Activated T-helper 17 cell treated with anti-CD3 and anti-CD28 coated beads, Interleukin-2, amount 50 U/mL, for 72 hours (primary cell): ENCODE data around the gene MUC6. TPM values are rescaled to one million over a fixed set of nuclear protein-coding genes. Genes with fewer than 3 reads are reported as not detected.

Source experiments
- ATAC-seq: fragments of 150-1000 bp; cut with Tn5 transposase; replicated peaks from 2 replicates; pipeline ENCODE4 v1.10.0; 2021; ENCODE audit warnings: mild to moderate bottlenecking, moderate library complexity
- H3K27ac Mint-ChIP-seq: one replicate; pipeline ENCODE4 v1.8.0; 2022; ENCODE audit warnings: mixed read lengths
- H3K27me3 Mint-ChIP-seq: one replicate; pipeline ENCODE4 v1.8.0; 2022; ENCODE audit warnings: mixed read lengths
- H3K36me3 Mint-ChIP-seq: one replicate; pipeline ENCODE4 v1.8.0; 2022; ENCODE audit warnings: low read depth, mild to moderate bottlenecking, mixed read lengths
- H3K4me1 Mint-ChIP-seq: one replicate; pipeline ENCODE4 v1.8.0; 2022; ENCODE audit warnings: mixed read lengths
- H3K4me3 Mint-ChIP-seq: one replicate; pipeline ENCODE4 v1.8.0; 2022; ENCODE audit warnings: mild to moderate bottlenecking, mixed read lengths
- H3K9me3 Mint-ChIP-seq: one replicate; pipeline ENCODE4 v1.8.0; 2022; ENCODE audit warnings: mixed read lengths
- total RNA-seq, 2 donors: library from RNA; stranded (reverse); gene quantifications; one replicate each; pipeline ENCODE4 v1.2.3, GENCODE V29; 2022

MUC6 gene
- total RNA-seq, 2 donors from 2014 or later: not detected

- peak; percentile 98 for ATAC-seq
- Mint-ChIP-seq H3K36me3 (no peaks in the 10 kb centered on the region), H3K4me1 (no peaks in the 10 kb centered on the region), H3K27me3 (peaks cover 13% of the 10 kb centered on the region), H3K27ac (no peak overlapping the region), H3K9me3 (no peaks in the 10 kb centered on the region), H3K4me3 (no peak overlapping the region)
Measured at GRCh38 chr11:1050581-1051355, 14.2 kb upstream of the MUC6 start.

- H3K4me1 Mint-ChIP-seq: no peaks in the 10 kb centered on the region
- H3K36me3 Mint-ChIP-seq: no peaks in the 10 kb centered on the region
- H3K4me3 Mint-ChIP-seq: no peak overlapping the region
- no peak overlapping the region for H3K27ac Mint-ChIP-seq
- H3K27me3 Mint-ChIP-seq: peaks cover 10% of the 10 kb centered on the region
- ATAC-seq: no peak
- H3K9me3 Mint-ChIP-seq: no peaks in the 10 kb centered on the region
Measured at GRCh38 chr11:1049911-1050580, 13.5 kb upstream of the MUC6 start.

- no peak overlapping the region for H3K4me3 Mint-ChIP-seq
- no peaks in the 10 kb centered on the region for H3K36me3 Mint-ChIP-seq
- H3K9me3 Mint-ChIP-seq: no peaks in the 10 kb centered on the region
- no peak overlapping the region for H3K27ac Mint-ChIP-seq
- ATAC-seq: no peak
- H3K27me3 Mint-ChIP-seq: peaks cover 10% of the 10 kb centered on the region
- no peaks in the 10 kb centered on the region for H3K4me1 Mint-ChIP-seq
Measured at GRCh38 chr11:1049431-1049891, 12.9 kb upstream of the MUC6 start.

GRCh38 chr11:1049071-1049405, 12.5 kb upstream of the MUC6 start:
- no peaks in the 10 kb centered on the region for H3K4me1 Mint-ChIP-seq
- H3K36me3 Mint-ChIP-seq: no peaks in the 10 kb centered on the region
- no peaks in the 10 kb centered on the region for H3K9me3 Mint-ChIP-seq
- ATAC-seq: no peak
- H3K27ac Mint-ChIP-seq: no peak overlapping the region
- H3K27me3 Mint-ChIP-seq: peaks cover 10% of the 10 kb centered on the region
- H3K4me3 Mint-ChIP-seq: no peak overlapping the region

GRCh38 chr11:1048375-1049070, 12.0 kb upstream of the MUC6 start:
- Mint-ChIP-seq H3K27ac (no peak overlapping the region), H3K36me3 (no peaks in the 10 kb centered on the region), H3K9me3 (no peaks in the 10 kb centered on the region), H3K4me3 (no peak overlapping the region), H3K27me3 (peaks cover 10% of the 10 kb centered on the region), H3K4me1 (no peaks in the 10 kb centered on the region)
- ATAC-seq: no peak

GRCh38 chr11:1047595-1048156, 11.2 kb upstream of the MUC6 start:
- Mint-ChIP-seq H3K4me3 (no peak overlapping the region), H3K36me3 (no peaks in the 10 kb centered on the region), H3K4me1 (no peaks in the 10 kb centered on the region), H3K9me3 (no peaks in the 10 kb centered on the region), H3K27me3 (peaks cover 10% of the 10 kb centered on the region), H3K27ac (no peak overlapping the region)
- ATAC-seq: no peak

GRCh38 chr11:1044160-1044559, 7.6 kb upstream of the MUC6 start:
- no peak overlapping the region for H3K27ac Mint-ChIP-seq
- no peak overlapping the region for H3K4me3 Mint-ChIP-seq
- no peak for ATAC-seq
- peaks cover 10% of the 10 kb centered on the region for H3K27me3 Mint-ChIP-seq
- H3K4me1 Mint-ChIP-seq: no peaks in the 10 kb centered on the region
- no peaks in the 10 kb centered on the region for H3K9me3 Mint-ChIP-seq
- no peaks in the 10 kb centered on the region for H3K36me3 Mint-ChIP-seq

GRCh38 chr11:1043563-1044096, 7.1 kb upstream of the MUC6 start:
- no peak for ATAC-seq
- no peak overlapping the region for H3K4me3 Mint-ChIP-seq
- no peaks in the 10 kb centered on the region for H3K9me3 Mint-ChIP-seq

GRCh38 chr11:1042626-1043562, 6.4 kb upstream of the MUC6 start:
- Mint-ChIP-seq H3K36me3 (no peaks in the 10 kb centered on the region), H3K4me3 (no peak overlapping the region), H3K4me1 (no peaks in the 10 kb centered on the region), H3K27me3 (peaks cover 6% of the 10 kb centered on the region), H3K27ac (no peak overlapping the region), H3K9me3 (no peaks in the 10 kb centered on the region)
- ATAC-seq: no peak

More at GRCh38 chr11:1043563-1044096, 7.1 kb upstream of the MUC6 start:
- no peak overlapping the region for H3K27ac Mint-ChIP-seq
- H3K27me3 Mint-ChIP-seq: peaks cover 9% of the 10 kb centered on the region
- H3K4me1 Mint-ChIP-seq: no peaks in the 10 kb centered on the region
- no peaks in the 10 kb centered on the region for H3K36me3 Mint-ChIP-seq

- no peak overlapping the region for H3K27ac Mint-ChIP-seq
- no peak for ATAC-seq
- H3K27me3 Mint-ChIP-seq: peaks cover 6% of the 10 kb centered on the region
- H3K4me3 Mint-ChIP-seq: no peak overlapping the region
- no peaks in the 10 kb centered on the region for H3K36me3 Mint-ChIP-seq
- H3K9me3 Mint-ChIP-seq: no peaks in the 10 kb centered on the region
- H3K4me1 Mint-ChIP-seq: no peaks in the 10 kb centered on the region
Measured at GRCh38 chr11:1041936-1042608, 5.6 kb upstream of the MUC6 start.

- no peak overlapping the region for H3K4me3 Mint-ChIP-seq
- H3K27ac Mint-ChIP-seq: no peak overlapping the region
- no peaks in the 10 kb centered on the region for H3K4me1 Mint-ChIP-seq
- H3K36me3 Mint-ChIP-seq: no peaks in the 10 kb centered on the region
- H3K9me3 Mint-ChIP-seq: no peaks in the 10 kb centered on the region
- H3K27me3 Mint-ChIP-seq: peaks cover 3% of the 10 kb centered on the region
- no peak for ATAC-seq
Measured at GRCh38 chr11:1041471-1041870, 5.0 kb upstream of the MUC6 start.

GRCh38 chr11:1041149-1041467, 4.6 kb upstream of the MUC6 start:
- no peaks in the 10 kb centered on the region for H3K27me3 Mint-ChIP-seq
- no peaks in the 10 kb centered on the region for H3K36me3 Mint-ChIP-seq
- H3K4me1 Mint-ChIP-seq: no peaks in the 10 kb centered on the region
- H3K4me3 Mint-ChIP-seq: no peak overlapping the region
- no peak for ATAC-seq
- no peak overlapping the region for H3K27ac Mint-ChIP-seq
- H3K9me3 Mint-ChIP-seq: no peaks in the 10 kb centered on the region

GRCh38 chr11:1040428-1041148, 4.1 kb upstream of the MUC6 start:
- no peak overlapping the region for H3K27ac Mint-ChIP-seq
- H3K27me3 Mint-ChIP-seq: no peaks in the 10 kb centered on the region
- ATAC-seq: no peak
- no peaks in the 10 kb centered on the region for H3K9me3 Mint-ChIP-seq
- H3K4me3 Mint-ChIP-seq: no peak overlapping the region
- H3K4me1 Mint-ChIP-seq: no peaks in the 10 kb centered on the region
- H3K36me3 Mint-ChIP-seq: no peaks in the 10 kb centered on the region
